HG03045 (cell line): ENCODE data around the gene DELE1.
"Not testable (repeated sequence)": the region's sequence is repeated elsewhere in the genome, so short reads cannot be mapped to it uniquely, and the experiment has no call there.

Source experiments
- ATAC-seq: cut with Tn5 transposase; IDR thresholded peaks from one replicate; pipeline ENCODE4 v1.9.1; 2021; ENCODE audit warnings: mild to moderate bottlenecking, moderate library complexity; ENCODE audit not compliant: unreplicated experiment

Gene DELE1

DNA sequence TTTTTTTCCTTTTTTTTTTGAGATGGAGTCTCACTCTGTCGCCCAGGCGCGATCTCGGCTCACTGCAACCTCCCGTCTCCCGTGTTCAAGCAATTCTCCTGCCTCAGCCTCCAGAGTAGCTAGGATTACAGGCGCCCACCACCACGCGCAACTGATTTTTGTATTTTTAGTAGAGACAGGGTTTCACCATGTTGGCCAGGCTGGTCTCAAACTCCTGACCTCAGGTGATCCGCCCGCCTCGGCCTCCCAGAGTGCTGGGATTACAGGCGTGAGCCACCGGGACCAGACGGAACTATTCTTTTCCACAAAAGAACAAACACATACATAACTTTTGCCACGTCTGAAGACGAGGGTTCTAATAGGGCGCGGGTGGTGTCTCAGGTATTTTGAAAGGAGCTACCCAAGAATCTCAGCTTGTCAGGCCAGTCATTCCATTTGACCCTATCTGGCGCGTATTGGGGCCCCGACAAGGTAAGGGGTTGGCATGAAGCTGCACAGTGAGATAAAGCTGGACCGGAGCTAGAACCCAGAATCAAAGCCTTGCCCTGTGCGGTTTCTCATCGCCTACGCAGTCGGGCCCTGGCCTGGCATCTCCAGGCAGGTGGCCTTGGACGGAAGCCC, 734 bp upstream of the DELE1 start:
- ATAC-seq: not testable (repeated sequence)

- ATAC-seq: no peak
These were observed 2.8 kb downstream of the DELE1 start for GRCh38 chr5:141926434-141926833.

- no peak for ATAC-seq
These were observed 4.4 kb downstream of the DELE1 start for GRCh38 chr5:141928051-141928450.

- ATAC-seq: no peak
These were observed 5.9 kb downstream of the DELE1 start for GRCh38 chr5:141929398-141930058.

DNA sequence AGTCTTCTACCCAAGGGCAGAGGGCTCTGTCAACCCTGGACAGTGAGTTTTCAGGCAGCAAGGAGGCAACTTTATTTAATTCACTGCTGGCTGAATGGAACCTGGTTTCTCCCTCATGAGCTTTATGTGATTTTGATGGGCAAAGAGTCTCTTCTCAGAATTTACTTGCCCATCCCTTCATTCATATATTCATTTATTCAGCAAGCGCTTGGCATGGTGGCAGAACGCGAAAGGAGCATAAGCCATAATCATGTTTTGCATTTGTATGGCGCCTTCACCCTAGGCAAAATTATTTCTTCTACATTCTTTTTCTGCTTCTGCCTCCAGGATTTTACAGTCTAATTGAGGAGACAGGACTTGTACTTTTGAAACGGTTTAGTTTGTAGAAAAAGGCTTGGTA, 8.0 kb downstream of the DELE1 start:
- no peak for ATAC-seq

DNA sequence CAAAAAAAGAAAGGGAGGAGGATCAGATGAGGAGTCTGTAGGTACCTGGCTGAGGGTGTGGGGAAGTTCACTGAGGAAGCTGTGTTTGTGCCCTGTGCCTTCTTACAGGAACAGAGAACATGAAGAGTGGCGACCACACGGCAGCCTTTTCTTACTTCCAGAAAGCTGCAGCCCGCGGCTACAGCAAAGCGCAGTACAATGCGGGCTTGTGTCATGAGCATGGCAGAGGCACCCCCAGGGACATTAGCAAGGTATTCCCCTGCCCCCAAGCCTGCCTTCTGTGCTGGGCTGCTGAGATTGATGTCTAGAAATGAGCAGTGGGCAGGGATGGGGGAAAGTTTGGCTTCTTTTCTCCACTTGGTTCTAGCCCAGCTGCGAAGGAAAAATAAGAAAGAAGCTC, 9.5 kb downstream of the DELE1 start:
- ATAC-seq: no peak

DNA sequence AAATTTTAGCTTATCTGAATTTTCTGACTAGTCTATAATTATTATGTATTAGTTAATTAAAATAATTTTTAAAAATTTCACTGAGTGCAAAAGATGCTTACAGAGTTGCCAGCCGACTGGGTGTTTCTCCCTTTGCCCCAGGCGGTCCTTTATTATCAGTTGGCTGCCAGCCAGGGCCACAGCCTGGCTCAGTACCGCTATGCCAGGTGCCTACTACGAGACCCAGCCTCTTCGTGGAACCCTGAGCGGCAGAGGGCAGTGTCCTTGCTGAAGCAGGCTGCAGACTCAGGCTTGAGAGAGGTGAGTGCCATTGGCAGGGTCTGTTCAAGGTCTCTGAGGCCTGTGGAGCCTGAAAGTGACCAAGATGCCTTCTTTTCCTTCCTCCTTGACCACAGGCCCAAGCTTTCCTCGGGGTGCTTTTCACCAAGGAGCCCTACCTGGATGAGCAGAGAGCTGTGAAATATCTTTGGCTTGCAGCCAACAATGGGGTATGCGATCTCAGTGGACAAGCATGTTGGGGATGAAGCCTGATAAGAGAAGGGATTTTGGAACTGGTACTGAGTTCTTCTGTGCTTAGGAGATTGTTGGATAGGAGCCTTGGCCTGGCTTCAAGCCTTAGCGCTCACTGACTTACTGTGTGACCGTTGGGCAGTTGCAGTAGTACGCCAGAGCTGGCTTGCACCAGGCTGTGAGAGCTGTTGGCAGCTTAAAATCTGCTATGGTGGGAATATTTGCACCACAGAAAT, 10.6 kb downstream of the DELE1 start:
- ATAC-seq: no peak

DNA sequence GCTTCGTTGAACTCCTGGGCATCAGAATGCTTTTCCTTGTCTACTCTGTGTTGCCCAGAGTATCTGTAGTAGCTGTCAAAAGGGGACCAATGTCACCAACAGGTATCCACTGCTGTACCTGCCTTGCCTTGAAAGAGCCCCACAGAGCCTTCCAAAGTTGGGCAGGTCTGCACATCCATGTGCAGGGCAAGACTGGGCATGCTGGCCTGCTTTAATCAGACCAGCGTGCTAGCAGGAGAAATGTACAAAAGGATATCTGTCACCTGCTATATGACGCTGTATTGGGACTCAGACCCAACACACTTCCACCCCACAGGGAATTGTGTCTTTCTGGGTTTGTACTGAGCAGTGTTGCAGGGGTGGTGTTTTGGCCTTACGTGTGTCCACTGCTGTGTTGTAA, 11.9 kb downstream of the DELE1 start:
- no peak for ATAC-seq

GRCh38 chr5:141940695-141941271, 17.1 kb downstream of the DELE1 start:
- ATAC-seq: no peak

DNA sequence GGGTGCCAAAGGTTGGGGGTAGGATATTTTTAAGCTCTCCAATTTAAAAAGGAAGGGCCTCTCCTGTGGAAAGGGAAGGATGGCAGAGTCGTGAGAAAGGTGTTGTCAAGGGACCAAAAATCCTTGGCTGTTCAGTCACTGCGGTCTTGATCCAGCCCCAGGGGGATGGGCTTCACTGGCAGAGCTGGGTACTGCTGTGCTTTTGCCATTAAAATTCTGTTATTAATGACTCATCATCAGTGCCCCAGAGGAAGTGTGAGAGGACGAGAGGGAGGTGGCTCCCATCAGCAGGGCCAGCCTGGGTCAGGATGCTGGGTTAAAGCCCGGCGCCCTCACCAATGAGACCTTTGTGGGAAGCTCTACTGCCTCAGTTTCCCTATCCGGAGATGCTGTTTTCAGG, 17.6 kb downstream of the DELE1 start:
- no peak for ATAC-seq

- no peak for ATAC-seq
These were observed 18.1 kb downstream of the DELE1 start for GRCh38 chr5:141941779-141942178.

DNA sequence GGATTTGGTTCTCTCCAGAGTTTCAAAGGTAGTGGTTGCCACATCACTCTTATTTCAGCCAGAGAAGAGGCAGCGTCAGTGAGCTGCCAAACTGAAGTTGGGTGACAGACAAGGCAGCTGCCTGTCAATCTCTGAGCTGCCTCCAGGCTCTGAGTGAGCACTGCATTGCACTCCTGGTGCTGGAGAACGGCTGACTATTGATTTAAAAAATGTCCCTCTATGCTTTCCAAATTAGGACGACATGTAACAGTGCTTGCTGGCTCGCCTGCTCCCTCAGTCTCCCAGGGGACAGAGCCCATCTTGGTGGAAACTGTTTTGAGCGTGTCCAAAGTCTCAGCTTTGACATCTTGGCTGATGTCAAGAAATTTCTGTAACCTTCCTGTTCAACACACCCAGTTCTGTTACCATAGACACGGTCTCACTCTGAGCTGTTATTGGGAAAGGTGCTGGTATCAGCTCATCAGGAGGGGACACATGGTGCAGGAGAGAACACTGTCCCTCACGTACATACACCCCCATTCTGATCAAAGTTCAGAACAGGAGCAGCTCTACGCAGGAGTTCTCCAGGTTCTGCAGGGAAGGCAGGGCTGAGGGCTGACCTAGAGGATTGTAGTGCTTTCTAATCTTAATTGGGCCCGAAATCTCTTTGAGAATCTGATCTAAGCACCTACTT, 18.6 kb downstream of the DELE1 start:
- ATAC-seq: no peak

DNA sequence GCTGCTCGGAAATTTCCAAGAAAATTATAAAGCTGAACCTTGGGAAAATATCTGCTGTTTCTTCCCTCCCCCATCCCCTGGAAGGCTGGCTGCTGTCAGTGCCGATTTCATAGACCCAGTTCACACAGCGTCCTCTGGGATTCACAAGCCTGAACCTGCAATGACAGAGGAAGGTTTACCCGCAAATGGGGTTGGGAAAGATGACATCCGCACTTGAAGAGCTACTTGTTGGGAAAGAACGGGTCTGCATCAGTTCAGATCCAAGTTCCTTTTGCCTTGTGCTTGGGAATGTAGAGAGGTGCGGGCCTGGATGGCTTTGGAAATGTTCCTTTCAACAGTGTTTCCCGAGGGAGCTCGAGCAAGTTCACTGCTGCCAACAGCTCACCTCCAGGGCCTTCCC, 20.4 kb downstream of the DELE1 start:
- no peak for ATAC-seq

GRCh38 chr5:141945511-141946051, 21.9 kb downstream of the DELE1 start:
- no peak for ATAC-seq

DNA sequence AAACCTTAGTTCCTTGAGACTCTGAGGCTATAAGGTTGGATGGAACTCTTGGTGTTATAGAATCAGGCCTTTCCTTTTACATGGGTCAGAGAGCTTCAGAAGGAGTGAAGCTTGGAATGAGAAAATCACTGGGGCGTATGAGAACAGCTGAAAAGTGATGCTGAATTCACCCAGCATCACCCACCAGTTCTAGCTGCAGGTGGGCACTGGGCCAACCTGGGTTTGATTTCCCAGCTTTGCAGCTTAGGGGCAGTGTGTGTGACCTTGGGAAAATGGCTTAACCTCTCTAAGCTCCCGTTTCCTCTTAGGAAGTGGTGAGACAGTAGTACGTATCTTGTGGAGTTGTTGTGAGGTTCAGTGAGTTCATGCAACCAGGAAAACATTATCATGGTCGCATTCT, 23.6 kb downstream of the DELE1 start:
- no peak for ATAC-seq

DNA sequence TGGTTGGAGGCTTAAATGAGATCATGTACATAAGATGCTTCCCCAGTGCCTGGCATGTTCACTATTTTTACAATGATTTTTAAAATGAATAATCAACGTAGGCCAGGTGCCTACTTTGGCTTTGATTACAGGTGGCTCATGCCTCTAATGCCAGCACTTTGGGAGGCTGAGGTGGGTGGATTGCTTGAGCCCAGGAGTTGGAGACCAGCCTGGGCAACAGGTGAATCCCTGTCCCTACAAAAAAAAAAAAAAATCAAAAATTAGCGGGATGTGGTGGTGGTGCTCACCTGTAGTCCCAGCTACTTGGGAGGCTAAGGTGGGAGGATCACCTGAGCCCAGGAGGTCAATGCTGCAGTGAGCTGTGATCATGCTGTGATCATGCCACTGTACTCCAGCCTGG, 25.1 kb downstream of the DELE1 start:
- no peak for ATAC-seq

DNA sequence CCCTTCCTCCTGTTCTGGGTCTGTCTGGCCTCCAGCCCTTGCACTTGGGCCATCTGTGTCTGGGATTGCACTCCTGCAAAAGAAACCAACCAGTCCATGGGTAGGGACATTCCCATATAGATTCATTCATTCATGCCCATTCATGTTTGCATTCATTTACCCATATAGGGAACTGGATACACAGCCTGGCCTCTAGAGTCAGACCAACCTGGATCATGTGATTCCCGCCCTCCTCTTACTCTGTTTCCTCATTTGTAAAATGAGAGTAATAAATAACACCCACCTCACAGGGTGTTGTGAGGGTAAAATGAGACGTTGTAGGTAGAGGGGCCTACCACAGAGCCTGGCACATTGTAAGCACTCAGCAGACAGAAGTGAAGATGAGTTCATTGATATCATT, 25.8 kb downstream of the DELE1 start:
- no peak for ATAC-seq

GRCh38 chr5:141950207-141951005, 26.7 kb downstream of the DELE1 start:
- no peak for ATAC-seq

GRCh38 chr5:141951332-141951781, 27.7 kb downstream of the DELE1 start:
- peak; percentile 66 for ATAC-seq

DNA sequence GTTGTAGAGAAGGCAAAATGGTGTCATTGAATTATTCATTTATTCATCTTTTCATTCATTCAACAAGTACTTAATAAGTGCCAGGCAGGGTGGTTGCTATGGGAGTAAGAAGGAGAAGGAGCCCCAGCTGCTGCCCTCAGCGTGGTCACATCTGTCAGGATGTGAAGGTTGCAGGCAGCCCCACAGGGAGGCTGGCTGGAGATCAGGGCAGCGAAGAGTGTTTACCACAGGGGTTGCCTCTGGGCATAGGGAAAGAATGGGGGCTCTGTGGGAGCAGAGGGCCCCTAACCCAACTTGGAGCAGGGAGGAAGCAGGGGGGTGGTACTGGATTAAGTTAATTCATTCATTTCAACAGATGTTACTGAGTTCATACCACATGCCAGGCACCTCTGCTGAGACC, 28.3 kb downstream of the DELE1 start:
- no peak for ATAC-seq
